Heart left ventricle (tissue), 16 donors: ENCODE measurements around the gene AKAP9. TPM values are rescaled to one million over a fixed set of nuclear protein-coding genes. Genes with fewer than 3 reads are reported as not detected.

ENCODE experiments used
- ATAC-seq, 4 donors: fragments of 200-7000 bp; cut with Tn5 transposase; one replicate each; pipeline ENCODE4 v1.9.1; 2020 to 2022; ENCODE audit warnings: moderate library complexity in 4 of 4, mild to moderate bottlenecking in 3 of 4, moderate number of reproducible peaks in 1 of 4
- DNase-seq, 5 donors: peaks; one replicate each; pipeline ENCODE4 v3.0.0-alpha.2; 2020
- H3K27ac ChIP-seq, 12 donors: fragments of 200-600 bp; sonication (generic) in 4 of 12; one replicate each; pipeline versions ENCODE4 v1.5.0 to v1.8.0; 2016 to 2022; ENCODE audit warnings: mild to moderate bottlenecking in 2 of 12
- H3K27me3 ChIP-seq, 9 donors: fragments of 200-600 bp; sonication (generic) in 2 of 9; one replicate each; pipeline versions ENCODE4 v1.5.1 to v1.8.0; 2016 to 2022; ENCODE audit warnings: mild to moderate bottlenecking in 3 of 9
- H3K36me3 ChIP-seq, 9 donors: fragments of 200-600 bp; sonication (generic) in 2 of 9; one replicate each; pipeline versions ENCODE4 v1.5.0 to v1.8.0; 2018 to 2022; ENCODE audit warnings: mild to moderate bottlenecking in 2 of 9
- H3K4me1 ChIP-seq, 12 donors: fragments of 200-600 bp; sonication (generic) in 4 of 12; one replicate each; pipeline versions ENCODE4 v1.5.0 to v1.8.0; 2016 to 2022; ENCODE audit warnings: mild to moderate bottlenecking in 3 of 12
- H3K4me3 ChIP-seq, 12 donors: fragments of 200-600 bp; sonication (generic) in 4 of 12; one replicate each; pipeline versions ENCODE4 v1.5.0 to v1.8.0; 2017 to 2022; ENCODE audit warnings: mild to moderate bottlenecking in 9 of 12, moderate library complexity in 4 of 12
- H3K9me3 ChIP-seq, 12 donors: fragments of 200-600 bp; sonication (generic) in 4 of 12; one replicate each; pipeline versions ENCODE4 v1.5.0 to v1.8.0; 2016 to 2022; ENCODE audit warnings: mild to moderate bottlenecking in 1 of 12
- CTCF ChIP-seq, 12 donors: fragments of 200-600 bp; sonication (generic) in 4 of 12; IDR thresholded peaks; one replicate each; pipeline versions ENCODE4 v1.5.0 to v1.8.0; 2018 to 2022; ENCODE audit warnings: antibody characterized with exemption in 12 of 12, mild to moderate bottlenecking in 5 of 12
- POLR2A ChIP-seq, 2 donors: fragments of 450-650 bp; IDR thresholded peaks; one replicate each; pipeline ENCODE4 v1.6.1; 2017; ENCODE audit warnings: antibody characterized with exemption in 2 of 2, mild to moderate bottlenecking in 2 of 2, moderate library complexity in 2 of 2
- WGBS, 4 donors: extraction: QIAGEN DNeasy Blood & Tissue Kit in 2 of 4; methylation state at CpG; one replicate each; pipeline versions ENCODE4 v1.1.5 to v1.1.7; 2013 to 2018; 5-methylcytosine and 5-hydroxymethylcytosine counted together
- intact Hi-C, 10 donors: fragments of 100-400 bp; cut with DNase I; formaldehyde crosslinking; loops; one replicate each; pipeline versions ENCODE4 v1.11.1 to v1.14.2; 2022
- polyA plus RNA-seq, 2 donors: library from polyadenylated mRNA; stranded (reverse); fragments of 200-250 nt; gene quantifications; one replicate each; pipeline ENCODE4 v1.2.3, GENCODE V29; 2013
- total RNA-seq, 9 donors: library from RNA; depleted of rRNA in 2 of 9; stranded (reverse); fragments of >200 nt in 2 of 9; fragmentation: NEBNext Ultra II Directional in 3 of 9; extraction: Animal tissue kit (Norgen Biotek cat#: 25700) in 3 of 9; gene quantifications; one replicate each; pipeline versions ENCODE4 v1.1.0 to v1.2.4, GENCODE V29; 2016 to 2023
- donor health status: ischemic (EF 13 %, LVEDD 7.1; RV severe dilation, severe dysfunction).
- donor health status: healthy with polysubstance abuse.
- donor health status: DM: no; HTN: yes; CAD: no.
- donor health status: DM: no; HTN: no; CAD: no.
- donor health status: ischemic (EF 25% LVEDD 6.9; RV normal size, moderate dysfunction).
- donor health status: ischemic (EF 25% LVEDD 5.7; RV mildly dilated, moderate dysfunction).
- donor health status: healthy.
- donor health status: DM: yes; HTN: yes; CAD: no.
- donor health status: ischemic (EF 35%, LVEDD 5.7; RV mildly dilated, moderate dysfunction).
- donor health status: nonischemic (EF 11% LVEDD 7.7; RV severe dilation, severe dysfunction).
- donor health status: DM: yes; HTN: yes; CAD: no.
- donor health status: PGD.
- donor health status: ischemic (EF 29% LVEDD 5.4; RV normal size, mild dysfunction).
- donor health status: nonischemic (EF 23%, LVEDD 6.1; RV moderate dilation, normal function).

Gene AKAP9
- total and polyA plus RNA-seq, 11 donors: 13.2 to 58.6 (median 49.1) TPM

- no peak for DNase-seq
- H3K9me3 ChIP-seq: no peaks in the 10 kb centered on the region
- no peaks in the 10 kb centered on the region for H3K27me3 ChIP-seq
- no peak for ATAC-seq
- 93 to 95% (median 94%) methylated on average over 8 of the region's 8 CpGs for WGBS, 4 donors
- intact Hi-C loops: loop anchor here in 1 of 10 donors (10.0 kb wide), 1 partner anchor 116 kb away; no protein-coding TSS in a partner anchor
- H3K4me1 ChIP-seq: peaks cover 0 to 8% (median 0%) of the 10 kb centered on the region in 12 donors
- H3K36me3 ChIP-seq: peaks cover 0 to 100% (median 85%) of the 10 kb centered on the region in 9 donors
- TF ChIP-seq POLR2A (IDR thresholded peaks at IDR 0.05) (no peak), CTCF (IDR thresholded peaks at IDR 0.05) (no peak)
- H3K27ac ChIP-seq: no peak overlapping the region
- no peak overlapping the region for H3K4me3 ChIP-seq
Measured at GRCh38 chr7:92108821-92109220, 168.2 kb downstream of the AKAP9 start.

GRCh38 chr7:92110857-92111256, 170.2 kb downstream of the AKAP9 start:
- H3K9me3 ChIP-seq: no peaks in the 10 kb centered on the region
- H3K27me3 ChIP-seq: no peaks in the 10 kb centered on the region
- no peak overlapping the region for H3K27ac ChIP-seq
- intact Hi-C loops: loop anchor here in 1 of 10 donors (10.0 kb wide), 1 partner anchor 124 kb away; no protein-coding TSS in a partner anchor
- 63 to 86% (median 82%) methylated on average over 2 of the region's 2 CpGs for WGBS, 4 donors
- peaks cover 0 to 100% (median 85%) of the 10 kb centered on the region in 9 donors for H3K36me3 ChIP-seq
- peaks cover 0 to 8% (median 0%) of the 10 kb centered on the region in 12 donors for H3K4me1 ChIP-seq
- TF ChIP-seq CTCF (IDR thresholded peaks at IDR 0.05): no peak
- TF ChIP-seq POLR2A (IDR thresholded peaks at IDR 0.05): no peak
- ATAC-seq (no peak), DNase-seq (no peak)
- H3K4me3 ChIP-seq: no peak overlapping the region

GRCh38 chr7:92115821-92116220, 175.2 kb downstream of the AKAP9 start:
- DNase-seq (no peak), ATAC-seq (no peak)
- H3K27ac ChIP-seq: no peak overlapping the region
- 96 to 97% (median 96%) methylated on average over 5 of the region's 5 CpGs for WGBS, 4 donors
- intact Hi-C loops: loop anchor here in 1 of 10 donors (10.0 kb wide), 1 partner anchor 119 kb away; no protein-coding TSS in a partner anchor
- no peak for TF ChIP-seq CTCF (IDR thresholded peaks at IDR 0.05)
- TF ChIP-seq POLR2A (IDR thresholded peaks at IDR 0.05): no peak
- H3K27me3 ChIP-seq: no peaks in the 10 kb centered on the region
- H3K4me3 ChIP-seq: no peak overlapping the region
- H3K9me3 ChIP-seq: no peaks in the 10 kb centered on the region
- peaks cover 0 to 87% (median 61%) of the 10 kb centered on the region in 9 donors for H3K36me3 ChIP-seq
- H3K4me1 ChIP-seq: peaks cover 0 to 8% (median 0%) of the 10 kb centered on the region in 12 donors

- no peaks in the 10 kb centered on the region for H3K4me1 ChIP-seq
- H3K27me3 ChIP-seq: no peaks in the 10 kb centered on the region
- peaks cover 0 to 7% (median 0%) of the 10 kb centered on the region in 12 donors for H3K9me3 ChIP-seq
- TF ChIP-seq CTCF (IDR thresholded peaks at IDR 0.05) (no peak), POLR2A (IDR thresholded peaks at IDR 0.05) (no peak)
- 93 to 99% (median 97%) methylated on average over 3 of the region's 3 CpGs for WGBS, 4 donors
- peaks cover 0 to 88% (median 62%) of the 10 kb centered on the region in 9 donors for H3K36me3 ChIP-seq
- H3K4me3 ChIP-seq: no peak overlapping the region
- H3K27ac ChIP-seq: no peak overlapping the region
- ATAC-seq (no peak), DNase-seq (no peak)
- intact Hi-C loops: loop anchor here in 1 of 10 donors (10.0 kb wide), 1 partner anchor 118 kb away; no protein-coding TSS in a partner anchor
Measured at GRCh38 chr7:92116949-92117348, 176.3 kb downstream of the AKAP9 start.
